Endothelial cell (in vitro differentiated cells): Measurements from ENCODE around the gene ACSL6. TPM values are rescaled to one million over a fixed set of nuclear protein-coding genes. Genes with fewer than 3 reads are reported as not detected.

Experiments used
- DNase-seq: peaks from one replicate; pipeline ENCODE4 v3.0.0; 2021; ENCODE audit warnings: low spot score
- H3K27ac Mint-ChIP-seq: one replicate; pipeline ENCODE4 v1.8.0; 2021; ENCODE audit warnings: mixed read lengths, inconsistent platforms; ENCODE audit not compliant: unreplicated experiment
- H3K27me3 Mint-ChIP-seq: one replicate; pipeline ENCODE4 v1.8.0; 2021; ENCODE audit warnings: mild to moderate bottlenecking, moderate library complexity, mixed read lengths, inconsistent platforms; ENCODE audit not compliant: unreplicated experiment
- H3K36me3 Mint-ChIP-seq: one replicate; pipeline ENCODE4 v1.8.0; 2021; ENCODE audit warnings: mild to moderate bottlenecking, low read depth, mixed read lengths, inconsistent platforms; ENCODE audit not compliant: unreplicated experiment
- H3K4me1 Mint-ChIP-seq: one replicate; pipeline ENCODE4 v1.8.0; 2021; ENCODE audit warnings: mild to moderate bottlenecking, mixed read lengths, inconsistent platforms; ENCODE audit not compliant: unreplicated experiment
- H3K4me3 Mint-ChIP-seq: one replicate; pipeline ENCODE4 v1.8.0; 2021; ENCODE audit warnings: mild to moderate bottlenecking, mixed read lengths, inconsistent platforms; ENCODE audit not compliant: unreplicated experiment
- H3K9me3 Mint-ChIP-seq: one replicate; pipeline ENCODE4 v1.8.0; 2021; ENCODE audit warnings: mixed read lengths, inconsistent platforms; ENCODE audit not compliant: unreplicated experiment
- CTCF ChIP-seq: fragments of 200-600 bp; sonication (generic); IDR thresholded peaks from one replicate; pipeline ENCODE4 v1.5.0; 2021; ENCODE audit warnings: antibody characterized with exemption; ENCODE audit not compliant: unreplicated experiment
- total RNA-seq: library from RNA; stranded (reverse); fragmentation: NEBNext Ultra II Directional; extraction: Animal tissue kit (Norgen Biotek cat#: 25700); gene quantifications from one replicate; pipeline ENCODE4 v1.2.1, GENCODE V29; 2021; ENCODE audit not compliant: unreplicated experiment

The ACSL6 gene
- total RNA-seq, 1 donor from 2014 or later = 0.80 TPM

DNA sequence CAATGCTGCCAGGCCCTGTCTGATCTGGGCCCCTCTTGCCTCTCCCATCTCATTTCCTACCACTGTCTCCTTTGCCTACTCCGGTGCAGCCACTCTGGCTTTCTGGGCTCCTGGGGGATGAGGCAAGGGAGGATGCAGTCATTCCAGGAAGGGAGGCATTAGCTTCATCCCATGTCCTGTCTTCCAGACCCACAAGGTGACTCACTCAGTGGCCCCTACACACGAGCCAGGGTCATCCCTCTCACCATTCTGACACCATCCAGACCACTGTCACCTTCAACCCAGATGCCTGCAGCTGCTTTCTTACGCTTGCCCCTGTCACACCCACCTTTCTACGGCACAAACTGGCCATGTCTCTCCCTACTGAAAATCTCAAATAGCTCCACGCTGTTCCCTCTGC lies 19.1 kb downstream of the ACSL6 start:
- Mint-ChIP-seq H3K4me1 (peaks cover 32% of the 10 kb centered on the region), H3K9me3 (no peaks in the 10 kb centered on the region), H3K27me3 (peaks cover 1% of the 10 kb centered on the region), H3K27ac (no peak overlapping the region), H3K36me3 (no peaks in the 10 kb centered on the region), H3K4me3 (no peak overlapping the region)
- TF ChIP-seq CTCF = no peak
- no peak for DNase-seq

GRCh38 chr5:131991593-131992324 lies 19.7 kb downstream of the ACSL6 start:
- no peak overlapping the region for H3K4me3 Mint-ChIP-seq
- H3K27me3 Mint-ChIP-seq = peaks cover 1% of the 10 kb centered on the region
- TF ChIP-seq CTCF = no peak
- peaks cover 26% of the 10 kb centered on the region for H3K4me1 Mint-ChIP-seq
- H3K27ac Mint-ChIP-seq = no peak overlapping the region
- H3K36me3 Mint-ChIP-seq = no peaks in the 10 kb centered on the region
- no peak for DNase-seq
- H3K9me3 Mint-ChIP-seq = no peaks in the 10 kb centered on the region

DNA sequence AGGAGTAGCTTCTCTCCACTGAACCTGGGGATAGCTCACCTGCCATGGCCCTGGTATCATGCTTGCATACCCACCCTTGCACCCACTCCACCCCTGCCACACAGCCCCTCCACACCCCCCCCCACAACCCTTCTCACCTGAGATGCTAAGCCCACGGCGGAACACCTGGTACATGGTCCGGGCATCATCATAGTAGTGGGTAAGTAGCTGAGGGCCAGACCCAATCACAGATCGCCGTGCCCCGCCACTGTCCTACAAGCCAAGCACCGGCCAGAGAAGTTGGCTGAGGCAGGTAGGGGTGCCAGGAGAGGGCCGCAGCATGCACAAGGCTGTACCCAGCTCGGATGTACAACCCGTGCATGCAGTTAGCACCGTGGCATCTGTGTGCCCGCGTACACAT lies 20.7 kb downstream of the ACSL6 start:
- Mint-ChIP-seq H3K4me1 (peaks cover 16% of the 10 kb centered on the region), H3K36me3 (no peaks in the 10 kb centered on the region), H3K27ac (no peak overlapping the region), H3K4me3 (no peak overlapping the region), H3K9me3 (no peaks in the 10 kb centered on the region), H3K27me3 (peaks cover 5% of the 10 kb centered on the region)
- no peak for DNase-seq
- no peak for TF ChIP-seq CTCF

DNA sequence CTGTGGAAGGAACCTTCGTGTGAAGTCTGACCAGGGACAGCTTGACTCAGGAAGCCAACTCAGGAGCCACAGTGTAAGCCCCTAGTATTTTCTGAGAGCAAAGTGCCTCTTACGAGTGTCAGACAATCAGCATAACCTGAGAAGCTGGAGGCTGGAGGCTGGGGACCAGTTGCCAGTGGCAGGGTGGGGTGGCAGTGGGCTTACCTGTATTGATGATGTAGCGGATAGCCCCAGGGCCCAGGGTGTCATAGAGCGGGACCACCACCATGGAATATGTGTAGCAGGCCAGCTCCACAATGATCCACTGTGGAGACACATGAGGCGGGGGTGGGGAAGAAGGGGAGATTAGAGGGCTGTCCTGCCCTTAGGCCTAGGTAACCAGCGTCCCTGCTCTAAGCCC lies 22.9 kb downstream of the ACSL6 start:
- Mint-ChIP-seq H3K4me3 (no peak overlapping the region), H3K27me3 (peaks cover 11% of the 10 kb centered on the region), H3K27ac (no peak overlapping the region), H3K4me1 (peaks cover 8% of the 10 kb centered on the region), H3K36me3 (no peaks in the 10 kb centered on the region), H3K9me3 (no peaks in the 10 kb centered on the region)
- no peak for TF ChIP-seq CTCF
- DNase-seq = no peak

DNA sequence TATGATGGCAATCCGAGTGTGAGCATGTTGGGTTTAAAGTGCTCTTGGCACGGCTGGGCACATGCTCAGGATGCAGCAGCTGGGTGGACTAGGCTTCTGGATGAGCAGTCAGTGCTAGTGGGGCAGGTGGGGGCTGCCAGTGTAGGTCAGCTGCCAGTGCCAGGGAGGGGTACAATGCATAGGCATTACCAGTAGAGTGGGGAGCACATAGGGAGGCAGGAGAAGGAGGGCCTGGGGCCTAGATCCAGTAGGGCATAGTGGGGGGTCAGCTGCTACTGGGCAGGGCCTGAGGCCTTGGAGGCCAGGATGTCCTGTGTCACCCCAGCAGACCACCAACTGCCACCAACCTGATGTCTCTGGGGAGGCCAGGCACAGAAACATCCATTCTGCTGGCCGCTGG lies 24.2 kb downstream of the ACSL6 start:
- TF ChIP-seq CTCF = no peak
- Mint-ChIP-seq H3K27ac (no peak overlapping the region), H3K4me3 (no peak overlapping the region), H3K36me3 (no peaks in the 10 kb centered on the region), H3K4me1 (peaks cover 3% of the 10 kb centered on the region), H3K27me3 (peaks cover 11% of the 10 kb centered on the region), H3K9me3 (no peaks in the 10 kb centered on the region)
- no peak for DNase-seq
